GM19455 (cell line): Measurements from ENCODE around the gene PRB2.
"Not testable (repeated sequence)": the region's sequence is repeated elsewhere in the genome, so short reads cannot be mapped to it uniquely, and the experiment has no call there.

Experiments
- ATAC-seq: cut with Tn5 transposase; IDR thresholded peaks from one replicate; pipeline ENCODE4 v1.9.1; 2021; ENCODE audit not compliant: unreplicated experiment

Gene PRB2

GRCh38 chr12:11395467-11395866 lies at the start of gene PRB2:
PRB2 (minus strand) TSS chr12:11395567; CDS start chr12:11395529, 38 bp downstream.
- not testable (repeated sequence) for ATAC-seq

- ATAC-seq, result no peak
Observed at GRCh38 chr12:11437966-11438365, 42.6 kb upstream of the PRB2 start.

GRCh38 chr12:11433664-11434063 lies 38.3 kb upstream of the PRB2 start:
- ATAC-seq, result no peak

GRCh38 chr12:11431486-11431885 lies 36.1 kb upstream of the PRB2 start:
- ATAC-seq, result no peak

GRCh38 chr12:11427341-11427740 lies 32.0 kb upstream of the PRB2 start:
- ATAC-seq, result no peak

- no peak for ATAC-seq
Observed at GRCh38 chr12:11412731-11413130, 17.4 kb upstream of the PRB2 start.

- no peak for ATAC-seq
Observed at GRCh38 chr12:11408096-11408495, 12.7 kb upstream of the PRB2 start.

- ATAC-seq, result no peak
Observed at GRCh38 chr12:11397366-11397765, 2.0 kb upstream of the PRB2 start.

- not testable (repeated sequence) for ATAC-seq
Observed at GRCh38 chr12:11391456-11391855, 3.9 kb downstream of the PRB2 start.

GRCh38 chr12:11377420-11377819 lies 17.9 kb downstream of the PRB2 start:
- ATAC-seq, result not testable (repeated sequence)

- no peak for ATAC-seq
Observed at GRCh38 chr12:11361151-11361550, 34.2 kb downstream of the PRB2 start.

GRCh38 chr12:11360205-11360883 lies 35.0 kb downstream of the PRB2 start:
- ATAC-seq, result not testable (repeated sequence)

GRCh38 chr12:11351736-11352135 lies 43.6 kb downstream of the PRB2 start:
- ATAC-seq, result not testable (repeated sequence)

- ATAC-seq, result no peak
Observed at GRCh38 chr12:11348439-11348838, 46.9 kb downstream of the PRB2 start.

- no peak for ATAC-seq
Observed at GRCh38 chr12:11347810-11348209, 47.6 kb downstream of the PRB2 start.

GRCh38 chr12:11344500-11344899 lies 50.9 kb downstream of the PRB2 start:
- no peak for ATAC-seq
